Suprapubic skin (tissue), 4 donors: Measurements from ENCODE around the gene METTL22.

Experiments
- CTCF ChIP-seq, 2 donors: fragments of 200-600 bp in 1 of 2; fragments of 450-650 bp in 1 of 2; sonication (generic) in 1 of 2; IDR thresholded peaks; one replicate each; pipeline ENCODE4 v1.5.1; 2016 to 2019; ENCODE audit warnings: antibody characterized with exemption in 2 of 2, mild to moderate bottlenecking in 1 of 2, moderate library complexity in 1 of 2
- EP300 ChIP-seq: sonication (generic); formaldehyde crosslinking; IDR thresholded peaks from one replicate; pipeline ENCODE4 v1.6.1; 2017; ENCODE audit warnings: antibody characterized with exemption
- POLR2A ChIP-seq, 2 donors: fragments of 450-650 bp; IDR thresholded peaks; one replicate each; pipeline ENCODE4 v1.6.1; 2017; ENCODE audit warnings: antibody characterized with exemption in 2 of 2, mild to moderate bottlenecking in 2 of 2, moderate library complexity in 2 of 2
- POLR2AphosphoS5 ChIP-seq, 3 donors: sonication (generic); formaldehyde crosslinking; IDR thresholded peaks; one replicate each; pipeline ENCODE4 v1.6.1; 2017; ENCODE audit warnings: antibody characterized with exemption in 3 of 3

GRCh38 chr16:8621572-8622314, at the start of gene METTL22:
- TF ChIP-seq CTCF (IDR thresholded peaks at IDR 0.05), result no peak
- TF ChIP-seq POLR2A (IDR thresholded peaks at IDR 0.05), result no peak
- no peak for TF ChIP-seq EP300
- TF ChIP-seq POLR2AphosphoS5 (IDR thresholded peaks at IDR 0.05), result peak in 1 of 3 donors; percentile 41
